ENCODE measurements around the gene CPA1.

The CPA1 gene

GRCh38 chr7:130410868-130411541 is 30.7 kb downstream of the CPA1 start:
- in situ Hi-C loops (cut with HindIII; ENCODE audit: low pct_ligation_motif_present, low pct_unique_long_range_greater_than_20kb, low sequenced_read_pairs) = no loop called here
- DNase-seq = no peak

- DNase-seq = no peak
- in situ Hi-C loops (cut with HindIII; ENCODE audit: low pct_ligation_motif_present, low pct_unique_long_range_greater_than_20kb, low sequenced_read_pairs) = no loop called here
These were observed 32.9 kb downstream of the CPA1 start for GRCh38 chr7:130413201-130413600.

GRCh38 chr7:130415006-130415405 is 34.7 kb downstream of the CPA1 start:
- no peak for DNase-seq
- in situ Hi-C loops (cut with HindIII; ENCODE audit: low pct_ligation_motif_present, low pct_unique_long_range_greater_than_20kb, low sequenced_read_pairs) = no loop called here

GRCh38 chr7:130417213-130417612 is 36.9 kb downstream of the CPA1 start:
- in situ Hi-C loops (cut with HindIII; ENCODE audit: low pct_ligation_motif_present, low pct_unique_long_range_greater_than_20kb, low sequenced_read_pairs) = no loop called here
- no peak for DNase-seq

GRCh38 chr7:130418306-130418705 is 38.0 kb downstream of the CPA1 start:
- no peak for DNase-seq

GRCh38 chr7:130419658-130420057 is 39.4 kb downstream of the CPA1 start:
- DNase-seq = no peak
- in situ Hi-C loops (cut with HindIII; ENCODE audit: low pct_ligation_motif_present, low pct_unique_long_range_greater_than_20kb, low sequenced_read_pairs) = no loop called here

More at GRCh38 chr7:130418306-130418705, 38.0 kb downstream of the CPA1 start:
- in situ Hi-C loops (cut with HindIII; ENCODE audit: low pct_ligation_motif_present, low pct_unique_long_range_greater_than_20kb, low sequenced_read_pairs) = no loop called here

GRCh38 chr7:130420943-130421578 is 40.8 kb downstream of the CPA1 start:
- no peak for DNase-seq
- in situ Hi-C loops (cut with HindIII; ENCODE audit: low pct_ligation_motif_present, low pct_unique_long_range_greater_than_20kb, low sequenced_read_pairs) = no loop called here

GRCh38 chr7:130421684-130422083 is 41.4 kb downstream of the CPA1 start:
- in situ Hi-C loops (cut with HindIII; ENCODE audit: low pct_ligation_motif_present, low pct_unique_long_range_greater_than_20kb, low sequenced_read_pairs) = no loop called here
- DNase-seq = no peak

GRCh38 chr7:130423501-130424037 is 43.3 kb downstream of the CPA1 start:
- DNase-seq = no peak
- in situ Hi-C loops (cut with HindIII; ENCODE audit: low pct_ligation_motif_present, low pct_unique_long_range_greater_than_20kb, low sequenced_read_pairs) = no loop called here

GRCh38 chr7:130425796-130426195 is 45.5 kb downstream of the CPA1 start:
- no peak for DNase-seq
- in situ Hi-C loops (cut with HindIII; ENCODE audit: low pct_ligation_motif_present, low pct_unique_long_range_greater_than_20kb, low sequenced_read_pairs) = no loop called here

- in situ Hi-C loops (cut with HindIII; ENCODE audit: low pct_ligation_motif_present, low pct_unique_long_range_greater_than_20kb, low sequenced_read_pairs) = no loop called here
- no peak for DNase-seq
These were observed 46.3 kb downstream of the CPA1 start for GRCh38 chr7:130426564-130426963.

- no peak for DNase-seq
- in situ Hi-C loops (cut with HindIII; ENCODE audit: low pct_ligation_motif_present, low pct_unique_long_range_greater_than_20kb, low sequenced_read_pairs) = no loop called here
These were observed 48.7 kb downstream of the CPA1 start for GRCh38 chr7:130429019-130429418.

- DNase-seq = no peak
- in situ Hi-C loops (cut with HindIII; ENCODE audit: low pct_ligation_motif_present, low pct_unique_long_range_greater_than_20kb, low sequenced_read_pairs) = no loop called here
These were observed 49.8 kb downstream of the CPA1 start for GRCh38 chr7:130430115-130430514.

- in situ Hi-C loops (cut with HindIII; ENCODE audit: low pct_ligation_motif_present, low pct_unique_long_range_greater_than_20kb, low sequenced_read_pairs) = no loop called here
- no peak for DNase-seq
These were observed 50.8 kb downstream of the CPA1 start for GRCh38 chr7:130430841-130431666.

- in situ Hi-C loops (cut with HindIII; ENCODE audit: low pct_ligation_motif_present, low pct_unique_long_range_greater_than_20kb, low sequenced_read_pairs) = no loop called here
- DNase-seq = no peak
These were observed 52.6 kb downstream of the CPA1 start for GRCh38 chr7:130432886-130433285.

- no peak for DNase-seq
- in situ Hi-C loops (cut with HindIII; ENCODE audit: low pct_ligation_motif_present, low pct_unique_long_range_greater_than_20kb, low sequenced_read_pairs) = no loop called here
These were observed 53.0 kb downstream of the CPA1 start for GRCh38 chr7:130433301-130433700.

GRCh38 chr7:130435311-130435854 is 55.1 kb downstream of the CPA1 start:
- in situ Hi-C loops (cut with HindIII; ENCODE audit: low pct_ligation_motif_present, low pct_unique_long_range_greater_than_20kb, low sequenced_read_pairs) = no loop called here
- no peak for DNase-seq

GRCh38 chr7:130436253-130436652 is 56.0 kb downstream of the CPA1 start:
- in situ Hi-C loops (cut with HindIII; ENCODE audit: low pct_ligation_motif_present, low pct_unique_long_range_greater_than_20kb, low sequenced_read_pairs) = no loop called here
- DNase-seq = no peak

Measured in ACHN (cell line).